ENCODE results near the gene RAI14.

The RAI14 gene

GRCh38 chr5:34666392-34667080 lies 10.4 kb downstream of the RAI14 start:
- H3K27ac ChIP-seq = no peak overlapping the region

GRCh38 chr5:34667705-34668104 lies 11.6 kb downstream of the RAI14 start:
- no peak overlapping the region for H3K27ac ChIP-seq
- no peak for TF ChIP-seq CTCF (IDR thresholded peaks at IDR 0.05)
- no peak for TF ChIP-seq ZFX (IDR thresholded peaks at IDR 0.05; ENCODE audit: borderline replicate concordance)

More at GRCh38 chr5:34666392-34667080, 10.4 kb downstream of the RAI14 start:
- TF ChIP-seq ZFX (IDR thresholded peaks at IDR 0.05; ENCODE audit: borderline replicate concordance) (no peak), CTCF (IDR thresholded peaks at IDR 0.05) (no peak)

- no peak overlapping the region for H3K27ac ChIP-seq
- TF ChIP-seq CTCF (IDR thresholded peaks at IDR 0.05) (no peak), ZFX (IDR thresholded peaks at IDR 0.05; ENCODE audit: borderline replicate concordance) (no peak)
Observed at GRCh38 chr5:34669931-34670516, 13.9 kb downstream of the RAI14 start.

- no peak for TF ChIP-seq CTCF (IDR thresholded peaks at IDR 0.05)
- no peak for TF ChIP-seq ZFX (IDR thresholded peaks at IDR 0.05; ENCODE audit: borderline replicate concordance)
- no peak overlapping the region for H3K27ac ChIP-seq
Observed at GRCh38 chr5:34672196-34672595, 16.1 kb downstream of the RAI14 start.

- no peak overlapping the region for H3K27ac ChIP-seq
Observed at GRCh38 chr5:34673463-34674125, 17.5 kb downstream of the RAI14 start.

GRCh38 chr5:34674187-34674586 lies 18.1 kb downstream of the RAI14 start:
- no peak overlapping the region for H3K27ac ChIP-seq
- no peak for TF ChIP-seq ZFX (IDR thresholded peaks at IDR 0.05; ENCODE audit: borderline replicate concordance)
- no peak for TF ChIP-seq CTCF (IDR thresholded peaks at IDR 0.05)

More at GRCh38 chr5:34673463-34674125, 17.5 kb downstream of the RAI14 start:
- TF ChIP-seq CTCF (IDR thresholded peaks at IDR 0.05) = no peak
- no peak for TF ChIP-seq ZFX (IDR thresholded peaks at IDR 0.05; ENCODE audit: borderline replicate concordance)

GRCh38 chr5:34675857-34676256 lies 19.7 kb downstream of the RAI14 start:
- TF ChIP-seq CTCF (IDR thresholded peaks at IDR 0.05) = no peak
- TF ChIP-seq ZFX (IDR thresholded peaks at IDR 0.05; ENCODE audit: borderline replicate concordance) = no peak
- no peak overlapping the region for H3K27ac ChIP-seq
